OCI-M2 (cell line): ENCODE measurements around the gene RMND5A.
"Not testable (repeated sequence)": the region's sequence is repeated elsewhere in the genome, so short reads cannot be mapped to it uniquely, and the experiment has no call there.

Experiments used
- DNase-seq: peaks from one replicate; lab custom pipeline; 2025; ENCODE audit not compliant: unreplicated experiment; lab: John Stamatoyannopoulos, UW

The RMND5A gene

GRCh38 chr2:86708126-86708525 lies 12.0 kb upstream of the RMND5A start:
- DNase-seq, result not testable (repeated sequence)

GRCh38 chr2:86714579-86715173 lies 5.4 kb upstream of the RMND5A start:
- DNase-seq, result not testable (repeated sequence)

- DNase-seq, result not testable (repeated sequence)
These were observed 841 bp upstream of the RMND5A start for GRCh38 chr2:86719263-86719636.

- DNase-seq, result not testable (repeated sequence)
These were observed 639 bp downstream of the RMND5A start for GRCh38 chr2:86720540-86721320.

GRCh38 chr2:86725706-86726105 lies 5.6 kb downstream of the RMND5A start:
- not testable (repeated sequence) for DNase-seq

GRCh38 chr2:86732040-86732525 lies 12.0 kb downstream of the RMND5A start:
- not testable (repeated sequence) for DNase-seq

GRCh38 chr2:86732837-86733236 lies 12.7 kb downstream of the RMND5A start:
- DNase-seq, result not testable (repeated sequence)

GRCh38 chr2:86733528-86733927 lies 13.4 kb downstream of the RMND5A start:
- DNase-seq, result not testable (repeated sequence)

- not testable (repeated sequence) for DNase-seq
These were observed 14.8 kb downstream of the RMND5A start for GRCh38 chr2:86734896-86735295.

GRCh38 chr2:86739485-86739884 lies 19.4 kb downstream of the RMND5A start:
- DNase-seq, result not testable (repeated sequence)

GRCh38 chr2:86739889-86740288 lies 19.8 kb downstream of the RMND5A start:
- DNase-seq, result not testable (repeated sequence)

GRCh38 chr2:86741889-86742498 lies 21.9 kb downstream of the RMND5A start:
- DNase-seq, result not testable (repeated sequence)

GRCh38 chr2:86744152-86744551 lies 24.1 kb downstream of the RMND5A start:
- DNase-seq, result no peak

GRCh38 chr2:86746939-86747338 lies 26.8 kb downstream of the RMND5A start:
- no peak for DNase-seq

GRCh38 chr2:86747711-86748639 lies 27.9 kb downstream of the RMND5A start:
- DNase-seq, result no peak

- no peak for DNase-seq
These were observed 30.2 kb downstream of the RMND5A start for GRCh38 chr2:86750240-86750839.

- DNase-seq, result no peak
These were observed 31.7 kb downstream of the RMND5A start for GRCh38 chr2:86751778-86752177.

GRCh38 chr2:86752934-86753333 lies 32.8 kb downstream of the RMND5A start:
- no peak for DNase-seq

GRCh38 chr2:86753606-86754005 lies 33.5 kb downstream of the RMND5A start:
- DNase-seq, result no peak

- no peak for DNase-seq
These were observed 38.3 kb downstream of the RMND5A start for GRCh38 chr2:86758405-86758804.
